VCaP (cell line): Measurements from ENCODE around the gene TSHZ1.

Experiments used
- H3K27ac ChIP-seq: fragments of 450-650 bp; 2 replicates; pipeline ENCODE4 v1.5.1; 2017
- CTCF ChIP-seq: fragments of 450-650 bp; conservative IDR thresholded peaks from 2 replicates; pipeline ENCODE4 v1.5.1; 2017; ENCODE audit warnings: mild to moderate bottlenecking, moderate library complexity

The TSHZ1 gene

GRCh38 chr18:75289761-75290160 is 79.2 kb downstream of the TSHZ1 start:
- H3K27ac ChIP-seq, result no peak overlapping the region
- no peak for TF ChIP-seq CTCF

GRCh38 chr18:75290737-75291358 is 80.3 kb downstream of the TSHZ1 start:
- no peak overlapping the region for H3K27ac ChIP-seq
- TF ChIP-seq CTCF, result no peak

GRCh38 chr18:75291460-75291859 is 80.9 kb downstream of the TSHZ1 start:
- no peak for TF ChIP-seq CTCF
- H3K27ac ChIP-seq, result no peak overlapping the region

DNA sequence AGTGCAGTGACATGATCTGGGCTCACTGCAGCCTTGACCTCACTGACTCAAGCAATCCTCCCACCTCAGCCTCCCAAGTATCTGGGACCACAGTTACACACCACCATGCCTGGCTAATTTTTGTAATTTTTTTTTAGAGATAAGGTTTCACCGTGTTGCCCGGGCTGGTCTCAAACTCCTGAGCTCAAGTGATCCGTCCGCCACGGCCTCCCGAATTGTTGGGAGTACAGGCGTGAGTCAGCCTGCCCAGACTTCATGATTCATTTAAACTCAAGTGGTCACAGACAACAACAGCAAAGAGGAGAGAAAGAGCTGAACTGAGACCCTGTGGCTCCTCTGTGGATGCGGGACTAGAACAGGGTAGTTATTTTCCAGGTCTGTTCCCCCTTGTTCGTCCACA is 83.0 kb downstream of the TSHZ1 start:
- no peak for TF ChIP-seq CTCF
- no peak overlapping the region for H3K27ac ChIP-seq

GRCh38 chr18:75297731-75298130 is 87.1 kb downstream of the TSHZ1 start:
- H3K27ac ChIP-seq, result no peak overlapping the region
- TF ChIP-seq CTCF, result no peak

GRCh38 chr18:75304678-75305557 is 94.3 kb downstream of the TSHZ1 start:
- no peak for TF ChIP-seq CTCF
- H3K27ac ChIP-seq, result no peak overlapping the region

- H3K27ac ChIP-seq, result no peak overlapping the region
- no peak for TF ChIP-seq CTCF
Measured at GRCh38 chr18:75305984-75306383, 95.4 kb downstream of the TSHZ1 start.
